ENCODE results near the gene ZBTB7A.

Gene ZBTB7A

DNA sequence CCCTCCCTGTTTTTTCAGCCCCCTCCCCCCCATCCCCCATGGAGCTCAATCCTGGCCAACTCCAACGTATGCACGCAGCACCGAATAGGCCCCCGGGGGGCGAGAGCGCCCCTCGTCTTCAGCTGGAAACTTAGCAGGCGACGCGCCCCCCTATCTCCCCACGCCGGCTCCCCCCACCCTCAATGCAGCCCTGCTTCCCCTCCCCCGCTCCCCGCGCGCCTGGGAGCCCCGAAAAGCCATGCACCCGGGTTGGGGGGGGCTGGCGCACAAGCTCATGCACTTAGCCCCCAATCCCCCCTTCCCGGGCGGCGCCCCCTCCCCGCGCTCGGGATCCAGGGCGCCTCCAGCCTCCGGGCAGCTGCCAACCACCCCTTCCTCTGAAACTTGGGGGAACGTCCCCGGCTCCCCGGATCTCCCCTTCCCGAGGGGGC, 508 bp downstream of the ZBTB7A start:
- peak in 1 of 2 experiments; percentile 73 for DNase-seq

DNA sequence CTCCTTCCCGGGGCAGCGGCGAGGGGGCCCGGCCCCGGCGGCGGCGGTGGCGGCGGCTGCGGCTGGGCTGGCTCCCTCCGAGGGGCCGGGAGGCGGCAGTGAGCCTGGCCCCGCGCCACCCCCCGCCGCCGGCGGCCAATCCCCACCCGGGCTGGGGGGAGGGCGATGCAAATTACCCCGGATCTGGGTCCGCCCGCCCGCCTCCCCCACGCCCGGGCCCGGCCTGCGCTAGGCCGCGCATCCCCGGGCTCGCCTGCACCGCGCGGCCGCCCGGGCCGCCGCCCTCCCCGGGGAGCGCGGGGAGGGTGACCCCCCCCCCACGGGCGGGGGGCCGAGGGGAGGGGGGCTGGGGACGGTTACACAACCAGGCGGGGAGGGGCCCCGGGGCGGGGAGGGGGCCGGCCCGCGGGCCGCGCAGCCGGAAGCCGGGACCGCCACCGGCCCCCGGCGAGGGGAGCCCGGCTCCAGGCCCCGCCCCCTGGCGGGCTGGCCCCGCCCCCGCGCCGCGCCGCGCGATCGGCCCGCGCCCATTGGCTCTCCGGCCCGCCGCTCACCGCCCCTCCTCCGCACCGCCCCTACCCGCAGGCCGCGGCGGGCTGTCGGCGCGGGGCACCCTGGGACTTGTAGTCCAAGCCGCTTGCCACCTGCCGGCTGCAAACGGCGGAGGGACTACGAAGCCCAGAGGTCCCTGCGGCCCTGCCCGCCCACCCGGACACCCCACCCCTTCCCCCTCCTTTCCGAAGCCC, 1.1 kb downstream of the ZBTB7A start:
- DNase-seq: peak; percentile 95 to 97

DNA sequence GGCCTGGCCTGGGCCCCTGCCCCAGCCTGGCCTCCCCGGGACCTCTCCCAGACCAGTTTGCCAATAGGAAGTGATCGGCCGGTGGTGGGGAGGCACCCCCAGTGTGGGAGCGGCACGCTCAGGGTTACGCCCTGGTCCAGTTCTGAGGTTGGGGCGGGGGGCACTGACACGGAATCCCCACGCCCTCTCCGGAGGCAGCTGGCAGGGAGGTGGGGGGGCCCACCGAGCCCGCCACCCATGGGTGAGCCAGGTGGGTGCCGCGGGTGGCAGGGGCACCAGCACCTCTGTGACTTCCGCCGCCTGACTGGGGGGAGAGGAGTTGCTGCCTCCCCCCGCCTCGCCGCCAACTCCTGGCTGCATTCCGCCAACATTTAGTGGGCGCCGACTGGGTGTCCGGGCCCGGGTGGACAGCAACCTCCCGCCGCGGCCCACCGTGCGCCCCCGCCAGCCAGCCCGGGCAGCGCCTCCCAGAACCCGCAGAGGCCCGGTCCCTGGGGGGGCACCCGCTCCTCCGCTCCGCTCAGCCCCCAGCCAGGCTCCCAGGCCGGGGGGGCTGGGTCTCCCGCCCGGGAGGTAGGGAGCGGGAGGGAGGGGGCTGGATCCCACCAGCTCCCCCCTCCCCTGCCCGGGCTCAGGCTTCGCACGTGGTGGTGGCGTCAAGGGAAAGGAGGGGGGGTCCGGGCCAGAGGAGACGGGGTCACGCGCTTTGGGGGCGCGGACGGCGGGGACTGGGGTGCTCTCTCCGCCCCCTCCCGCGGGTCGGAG, 2.0 kb downstream of the ZBTB7A start:
- peak in 1 of 2 experiments; percentile 59 for DNase-seq

DNA sequence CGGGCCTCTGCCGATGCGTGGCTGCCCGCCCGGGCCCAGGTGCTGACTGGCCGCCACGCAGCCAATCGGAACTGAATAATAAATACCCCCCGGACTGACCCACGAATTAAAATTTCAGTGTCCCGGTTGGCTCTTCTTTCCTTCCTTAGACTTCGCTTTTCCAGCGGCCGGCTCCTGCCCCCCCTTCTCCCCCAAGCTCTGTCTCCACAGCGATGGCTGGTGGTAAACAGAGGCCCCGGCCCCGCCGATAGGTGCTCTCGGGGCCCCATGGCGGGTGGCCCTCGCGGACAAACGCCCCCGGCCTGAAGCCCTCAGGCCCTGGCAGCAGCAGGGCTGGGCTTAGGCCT, 2.6 kb downstream of the ZBTB7A start:
- no peak for DNase-seq

DNA sequence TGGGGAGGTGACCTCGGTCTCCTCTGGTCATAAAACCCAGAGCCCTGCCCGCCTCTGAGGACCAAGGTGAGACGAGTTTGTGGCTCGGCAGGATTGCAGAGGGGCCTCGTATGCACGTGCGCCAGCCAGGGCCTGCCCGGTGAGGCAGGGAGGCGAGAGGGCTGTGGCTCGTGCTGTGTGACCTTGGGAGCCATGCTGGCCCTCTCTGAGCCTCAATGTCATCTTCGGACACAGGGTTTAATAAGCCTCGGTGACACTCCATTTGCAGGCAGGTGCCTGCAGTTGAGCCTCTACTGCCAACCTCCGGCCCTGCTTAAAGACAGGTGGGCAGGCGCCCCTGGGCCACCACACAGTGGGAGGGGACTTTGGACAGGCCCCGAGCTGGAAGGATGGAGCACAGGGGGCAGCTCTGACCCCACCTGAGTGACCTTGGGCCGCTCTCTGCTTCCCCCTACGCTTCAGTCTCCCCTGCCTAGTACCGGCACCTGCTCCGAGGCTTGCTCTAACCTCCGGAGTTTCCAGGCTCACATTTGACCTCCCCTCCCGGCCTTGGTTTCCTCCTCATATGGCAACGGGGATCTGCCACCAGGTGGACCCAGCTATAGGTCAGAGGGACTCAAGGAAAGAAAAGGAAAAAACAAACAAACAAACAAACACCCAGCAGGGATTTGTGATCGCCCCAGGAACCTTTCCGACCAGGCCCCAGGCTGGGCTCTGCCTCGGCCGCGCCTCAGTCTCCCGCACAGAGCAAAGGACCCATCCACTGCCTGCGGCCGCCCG, 3.1 kb downstream of the ZBTB7A start:
- DNase-seq: no peak

DNA sequence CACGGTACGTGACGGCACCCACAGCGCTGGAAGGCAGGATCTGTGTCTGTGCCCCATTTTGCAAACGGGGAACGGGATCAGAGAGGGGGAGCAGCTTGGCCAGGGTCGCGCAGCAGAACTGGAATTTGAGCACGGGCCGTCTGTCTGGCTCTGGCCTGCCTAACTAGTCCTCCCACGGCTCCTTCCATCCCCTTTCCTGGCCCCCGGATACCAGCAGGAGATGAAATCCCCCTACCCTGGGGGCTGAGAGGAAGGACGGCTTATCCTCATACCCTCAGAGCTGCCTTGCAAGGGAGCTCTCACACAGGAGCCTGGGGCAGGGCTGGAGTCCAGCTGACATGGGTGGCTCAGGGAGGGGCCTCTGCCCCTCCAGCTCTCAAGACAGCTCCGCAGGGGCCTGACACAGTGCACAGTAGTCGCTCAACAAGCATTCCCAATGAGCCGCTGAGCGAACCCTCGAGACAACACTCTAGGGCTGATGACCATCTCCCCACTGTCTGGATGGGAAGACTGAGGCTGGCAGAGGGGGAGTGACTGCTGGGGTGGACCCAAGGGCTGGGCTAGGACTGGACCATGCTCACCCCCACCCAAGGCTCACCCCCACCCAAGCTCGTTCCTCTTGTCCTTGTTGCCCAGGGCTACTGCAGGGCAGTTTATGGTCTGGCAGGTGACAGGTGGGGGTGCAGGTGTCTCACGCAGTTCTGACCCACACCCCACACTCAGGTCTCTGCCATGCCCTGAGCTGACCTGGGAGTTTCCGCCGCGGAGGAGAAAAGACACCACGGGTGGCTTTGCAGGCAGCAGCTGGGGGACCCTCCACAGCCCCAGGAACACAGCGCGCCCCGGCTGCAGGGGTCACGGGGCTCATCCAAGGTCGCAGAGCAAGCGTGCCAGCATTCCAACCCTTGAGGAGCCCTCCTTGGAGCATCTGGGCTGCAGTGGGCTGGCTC, 4.0 kb downstream of the ZBTB7A start:
- no peak for DNase-seq

DNA sequence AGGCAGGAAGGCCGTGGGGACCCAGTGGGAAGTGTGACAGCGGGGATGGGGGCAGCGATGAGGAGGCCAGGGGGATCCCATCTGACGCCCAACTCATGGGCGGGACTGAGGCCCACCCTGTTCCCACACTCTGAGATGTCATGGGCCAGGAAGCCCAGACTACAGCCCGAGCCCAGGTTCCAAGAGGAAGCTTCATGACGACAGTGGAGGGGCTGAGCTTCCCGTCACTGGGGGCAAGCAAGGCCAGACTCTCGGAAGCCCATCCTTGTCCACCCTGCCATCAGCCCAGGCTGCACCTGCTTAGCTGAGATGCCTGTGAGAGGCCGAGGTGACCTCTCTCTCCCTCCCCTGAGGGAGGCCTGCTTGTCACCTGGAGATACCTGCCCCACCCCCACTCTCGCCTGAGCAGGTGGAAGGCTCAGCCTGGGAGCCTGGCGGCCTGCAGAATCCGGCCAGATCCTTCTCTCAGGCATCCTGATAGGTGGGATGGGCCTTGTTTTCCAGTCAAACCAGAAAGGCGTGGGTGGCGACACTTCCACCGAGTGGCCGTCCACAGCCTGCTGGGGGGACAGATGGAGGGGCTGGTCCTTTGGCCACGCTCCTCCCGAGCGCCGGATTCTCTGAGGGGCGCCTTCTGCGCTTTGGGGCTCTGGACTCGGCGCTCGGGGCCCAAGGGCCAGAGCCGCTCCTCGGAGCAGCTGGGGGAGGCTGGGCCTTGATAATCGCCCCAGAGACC, 4.8 kb downstream of the ZBTB7A start:
- DNase-seq: no peak

DNA sequence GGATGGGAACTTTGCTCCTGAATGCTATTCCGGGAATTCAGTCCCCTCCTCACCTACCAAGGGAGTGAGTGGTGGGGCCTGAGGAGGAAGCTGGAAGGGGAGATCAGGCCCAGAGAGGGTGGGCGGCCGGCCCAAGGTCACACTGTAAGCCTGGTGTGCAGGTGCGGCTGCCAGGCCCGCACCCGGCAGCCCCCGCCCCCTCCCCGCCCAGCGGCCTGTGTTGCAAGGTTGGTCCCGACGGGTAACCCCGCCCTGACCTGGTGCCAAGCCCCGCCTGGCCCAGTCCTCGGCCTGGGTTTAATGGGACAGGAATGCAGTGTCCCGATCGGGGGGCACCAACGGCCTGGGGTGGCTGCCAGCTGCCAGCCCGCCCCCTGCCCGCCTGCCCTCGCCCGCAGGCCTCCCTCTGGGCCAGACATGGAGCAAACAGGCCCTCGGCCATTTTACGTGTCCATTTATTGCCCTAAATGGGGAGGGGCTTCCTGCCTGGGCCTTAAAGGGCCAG, 5.5 kb downstream of the ZBTB7A start:
- peak in 1 of 2 experiments; percentile 56 for DNase-seq

DNA sequence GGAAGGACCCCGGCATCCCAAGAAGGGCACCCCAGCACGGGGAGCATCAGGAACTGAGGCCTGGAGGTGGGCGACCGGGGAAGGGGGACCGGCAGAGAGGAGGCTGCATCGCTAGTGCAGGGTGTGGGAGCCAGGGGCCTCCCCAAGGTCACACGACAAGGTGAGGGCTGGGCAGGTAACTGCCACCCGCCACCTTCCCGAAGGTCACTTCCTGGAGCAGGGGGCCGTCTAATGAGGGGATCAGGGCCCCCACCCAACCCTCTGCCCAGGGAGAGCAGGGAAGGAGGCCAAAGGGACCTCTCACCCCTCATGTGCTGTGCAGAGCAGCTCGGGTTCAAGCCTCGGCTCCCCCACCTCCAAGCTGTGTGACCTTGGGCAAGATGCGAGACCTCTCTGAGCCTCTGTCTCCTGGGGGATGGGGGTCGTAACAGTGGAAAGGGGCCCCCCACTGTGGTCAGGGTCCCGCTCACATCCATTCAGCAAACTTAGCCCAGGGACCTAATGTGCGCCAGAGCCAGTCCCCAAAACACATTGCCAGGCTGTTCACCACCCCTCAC, 6.0 kb downstream of the ZBTB7A start:
- DNase-seq: no peak

DNA sequence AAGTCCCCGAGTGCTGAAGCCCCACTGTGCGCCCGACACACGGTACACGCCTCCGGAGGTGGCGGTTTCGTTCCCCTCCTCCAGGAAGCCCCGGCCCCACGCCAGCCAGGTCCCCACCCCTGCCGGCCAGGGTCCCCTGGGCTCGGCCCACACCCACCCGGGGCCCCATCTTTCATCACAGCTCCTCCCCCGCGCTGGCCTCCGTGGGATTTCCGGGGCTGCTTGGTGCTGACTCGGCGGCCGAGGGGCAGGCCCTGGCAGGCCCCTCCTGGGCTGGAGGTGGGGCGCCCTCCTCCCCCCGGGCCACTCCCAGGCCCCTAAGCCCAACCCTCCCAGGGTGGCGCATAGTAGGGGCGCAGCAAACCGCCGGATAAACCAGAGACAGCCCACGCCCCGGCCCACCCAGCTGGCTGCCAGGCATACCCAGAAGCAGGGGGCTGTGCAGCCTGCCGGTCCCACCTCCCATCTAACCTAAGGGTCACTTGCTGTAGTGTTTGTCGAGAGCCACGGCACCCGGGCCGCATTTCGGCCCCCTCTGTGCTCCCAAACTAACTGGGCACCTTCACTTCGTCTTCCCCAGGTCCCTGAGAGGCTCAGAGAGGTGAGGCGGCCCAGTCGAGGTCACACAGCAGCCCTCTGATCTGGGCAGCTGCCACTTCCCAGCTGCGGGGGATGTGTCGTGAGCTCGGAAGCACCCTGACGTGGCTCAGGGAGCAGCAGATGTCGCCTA, 6.6 kb downstream of the ZBTB7A start:
- peak; percentile 71 to 76 for DNase-seq

DNA sequence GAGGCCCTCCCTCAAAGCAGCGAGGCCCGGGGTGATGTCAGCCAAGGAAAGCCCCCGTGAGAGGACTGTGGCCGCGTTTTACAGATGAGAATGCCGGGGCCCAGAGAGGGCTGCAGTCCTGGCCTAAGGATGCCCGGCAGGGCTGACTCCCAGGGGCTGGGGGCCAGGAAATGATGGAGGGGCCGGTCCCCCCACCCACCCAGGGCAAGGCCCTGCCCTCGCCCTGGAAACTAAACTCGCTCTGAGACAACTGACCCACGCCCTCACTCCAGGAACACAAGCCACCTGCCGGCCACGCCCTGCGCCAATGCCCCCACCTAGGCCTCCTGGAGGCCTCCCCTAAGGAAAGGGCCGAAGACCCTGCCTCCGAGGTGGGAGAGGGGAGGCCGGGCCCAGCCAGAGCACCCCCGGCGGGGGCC, 7.2 kb downstream of the ZBTB7A start:
- DNase-seq: no peak

DNA sequence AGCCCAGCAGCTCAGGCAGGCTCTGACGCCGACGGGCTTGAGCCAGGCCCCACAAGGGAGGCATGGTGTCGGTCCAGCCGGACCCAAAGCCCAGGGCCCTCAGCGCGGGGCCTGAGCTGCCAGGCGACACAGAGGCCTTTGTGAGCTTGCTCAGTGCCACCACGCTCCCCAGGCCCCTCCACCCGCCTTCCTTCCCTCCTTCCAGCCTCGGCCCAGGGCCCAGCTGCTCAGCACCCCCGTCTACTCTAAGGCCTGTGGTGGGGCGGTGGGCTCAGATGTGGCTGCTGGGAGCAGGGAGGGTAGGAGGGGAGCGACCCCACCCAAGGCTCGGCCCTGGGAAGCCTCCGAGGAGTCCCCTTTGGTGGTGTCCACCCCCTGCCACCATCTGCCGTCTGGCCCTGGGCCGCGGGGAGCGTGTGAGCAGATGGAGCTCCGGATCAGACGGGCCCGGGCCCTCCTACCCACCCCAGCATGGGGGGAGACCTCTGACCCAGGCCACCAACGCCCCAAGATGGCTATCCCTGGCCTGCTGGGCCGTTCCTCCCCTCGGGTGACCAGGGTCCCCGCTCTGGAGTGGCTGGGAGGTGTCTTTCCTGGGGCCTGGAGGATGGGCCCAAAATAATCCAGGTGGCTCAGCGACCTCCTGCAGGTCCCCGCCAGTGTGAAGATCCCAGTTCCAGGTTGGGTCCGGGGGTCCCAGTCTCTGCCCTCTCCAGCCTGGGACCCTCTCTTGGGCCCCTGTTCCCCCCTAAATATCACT, 7.8 kb downstream of the ZBTB7A start:
- no peak for DNase-seq

DNA sequence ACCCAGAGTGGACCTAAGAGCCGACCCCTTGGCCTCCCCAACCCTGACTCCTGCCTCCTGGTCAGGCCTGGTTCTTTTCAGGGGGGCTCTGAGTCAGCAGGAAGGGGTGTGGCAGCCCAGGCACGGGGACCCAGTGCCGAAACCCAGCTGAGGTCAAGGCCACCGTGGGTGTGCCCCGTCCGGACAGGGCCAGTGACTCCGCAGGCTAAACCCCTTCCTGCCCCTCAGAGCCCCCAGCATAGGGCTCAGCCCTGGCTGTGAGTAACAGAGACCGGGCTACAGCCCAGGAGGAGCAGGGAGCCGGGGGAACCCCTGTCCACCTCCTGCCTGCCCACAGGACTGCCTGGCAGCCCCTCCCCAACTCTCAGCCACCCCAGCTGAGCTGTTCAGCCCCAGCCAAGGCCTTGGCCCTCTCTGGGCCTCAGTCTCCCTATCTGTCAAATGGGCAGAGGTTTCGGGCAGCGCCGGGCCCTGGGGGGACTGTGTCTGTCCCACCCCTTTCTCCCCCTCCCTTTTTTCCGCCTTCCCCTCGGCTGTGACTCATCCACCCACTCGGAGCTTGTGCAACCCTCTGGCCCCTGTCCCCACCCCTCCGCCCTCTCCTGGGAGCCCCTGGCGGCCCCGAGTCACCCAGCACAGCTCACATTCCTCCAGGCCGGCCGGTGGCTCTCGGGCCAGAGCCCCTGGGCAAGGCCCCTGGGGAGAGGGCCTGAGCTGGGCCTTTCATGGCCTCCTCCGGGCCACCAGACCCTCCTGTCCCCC, 8.6 kb downstream of the ZBTB7A start:
- DNase-seq: peak; percentile 78 to 82

DNA sequence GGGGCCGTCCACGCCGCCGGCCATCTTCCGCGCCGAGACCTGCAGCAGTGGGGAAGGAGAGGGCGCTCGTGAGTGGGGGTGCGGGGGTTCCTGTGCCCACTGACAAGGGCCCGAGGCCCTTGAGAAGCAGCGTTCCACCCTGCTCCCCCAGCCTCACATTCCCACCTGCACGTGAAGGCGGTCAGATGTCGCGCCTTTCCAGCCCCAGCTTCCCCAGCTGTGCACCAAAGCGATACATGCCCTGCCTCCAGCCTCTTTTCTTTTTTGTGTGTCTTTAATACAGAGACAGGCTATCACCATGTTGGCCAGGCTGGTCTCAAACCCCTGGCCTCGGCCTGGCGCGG, 11.5 kb downstream of the ZBTB7A start:
- no peak for DNase-seq

DNA sequence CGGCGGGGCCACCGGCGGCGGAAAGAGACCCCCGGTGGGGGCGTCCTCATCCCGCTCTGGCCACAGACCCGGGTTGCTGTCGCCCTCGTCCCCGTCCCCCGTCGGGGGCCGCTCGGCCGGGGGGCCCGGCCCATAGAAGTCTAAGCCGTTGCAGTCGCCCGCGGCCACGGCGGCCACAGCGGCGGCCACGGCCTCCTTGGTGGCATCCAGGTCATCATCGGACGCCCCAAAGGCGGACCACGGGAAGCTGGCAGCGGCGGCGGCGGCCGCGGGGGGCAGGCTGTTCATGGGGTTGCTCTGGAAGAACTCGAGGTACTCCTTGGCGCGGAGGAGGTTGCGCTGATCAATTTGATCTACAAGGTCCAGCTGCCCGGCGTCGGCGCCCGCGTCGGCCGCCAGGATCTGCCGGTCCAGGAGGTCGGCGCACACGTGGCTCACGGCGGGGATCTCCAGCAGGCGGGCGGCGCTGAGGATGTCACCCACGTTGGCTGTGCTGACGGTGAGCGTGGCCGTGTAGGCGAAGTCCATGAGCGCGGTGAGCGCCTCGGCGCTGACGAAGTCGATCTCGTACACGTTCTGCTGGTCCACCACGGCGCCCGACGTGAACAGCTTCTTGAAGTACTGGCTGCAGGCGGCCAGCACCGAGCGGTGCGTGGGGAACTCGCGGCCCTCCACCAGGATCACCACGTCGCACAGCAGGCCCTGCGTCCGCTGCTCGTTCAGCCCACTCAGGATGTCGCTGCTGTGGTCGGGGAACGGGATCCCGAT, 12.1 kb downstream of the ZBTB7A start:
- DNase-seq: no peak

DNA sequence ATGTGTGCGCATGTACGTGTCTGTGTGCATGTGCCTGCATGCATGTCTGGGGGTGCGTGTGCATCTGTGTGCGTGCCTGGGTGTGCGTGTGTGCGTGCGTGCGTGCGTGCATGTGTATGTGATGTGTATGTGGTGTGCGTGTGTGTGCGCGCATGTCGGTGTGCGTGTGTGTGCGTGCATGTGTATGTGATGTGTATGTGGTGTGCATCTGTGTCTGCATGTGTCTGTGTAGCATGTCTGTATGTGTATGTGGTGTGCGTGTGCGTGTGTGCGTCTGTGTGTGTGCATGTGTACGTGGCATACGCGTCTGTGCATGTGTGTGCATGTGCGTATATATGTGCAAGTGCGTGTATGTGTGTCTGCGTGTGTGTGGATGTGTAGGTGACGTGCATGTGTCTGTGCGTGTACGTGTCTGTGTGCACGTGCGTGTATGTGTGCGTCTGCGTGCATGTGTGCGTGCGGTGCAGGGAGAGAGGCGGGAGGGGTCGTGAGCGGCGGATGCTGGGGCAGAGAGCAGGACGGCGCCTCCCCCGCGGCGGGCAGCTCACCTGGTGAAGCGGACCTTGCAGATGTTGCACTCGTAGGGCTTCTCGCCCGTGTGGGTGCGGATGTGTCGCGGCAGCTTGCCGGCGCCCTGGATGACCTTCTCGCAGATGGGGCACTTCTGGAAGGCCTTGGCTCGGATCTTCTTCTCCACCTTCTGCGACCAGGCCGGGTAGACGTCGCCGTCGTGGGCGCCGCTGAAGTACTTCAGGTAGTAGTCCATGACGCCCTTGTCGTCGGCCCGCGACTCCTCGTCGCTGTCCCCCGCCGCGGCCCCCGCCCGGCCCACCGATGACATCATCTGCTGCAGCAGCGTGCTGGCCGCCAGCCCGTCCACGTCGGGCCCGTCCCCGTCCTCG, 13.0 kb downstream of the ZBTB7A start:
- no peak for DNase-seq

DNA sequence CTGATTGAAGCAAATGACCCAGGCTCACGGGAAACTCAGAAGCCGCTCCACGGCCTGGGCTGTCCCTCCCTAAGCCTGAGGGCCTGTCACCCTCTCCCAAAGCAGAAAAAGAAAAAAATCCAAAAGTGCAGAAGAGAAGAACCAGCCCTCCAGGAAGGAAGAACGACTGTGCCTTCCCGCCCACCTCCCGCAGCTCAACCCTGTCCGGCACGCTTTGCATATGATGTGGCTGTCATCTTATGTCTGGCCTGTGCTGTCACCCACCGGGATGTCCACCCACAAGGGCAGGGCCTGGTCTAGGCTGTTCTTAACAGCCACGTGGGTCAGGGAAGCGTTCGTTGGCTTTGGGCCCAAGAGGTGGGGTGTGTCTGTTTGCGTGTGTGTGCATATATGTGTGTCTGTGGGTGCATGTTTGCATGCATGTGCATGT, 13.7 kb downstream of the ZBTB7A start:
- no peak for DNase-seq
